ENCODE data around the gene SORBS1. TPM values are rescaled to one million over a fixed set of nuclear protein-coding genes. Genes with fewer than 3 reads are reported as not detected.

SORBS1 gene
- total and polyA plus RNA-seq, 4 donors: 33.2 to 71.3 (median 44.1) TPM

- TF ChIP-seq MAX (IDR thresholded peaks at IDR 0.05) (no peak), FOXA1 (IDR thresholded peaks at IDR 0.05) (no peak), ZBTB33 (IDR thresholded peaks at IDR 0.05) (no peak), ATF3 (IDR thresholded peaks at IDR 0.05) (no peak), FOXA2 (IDR thresholded peaks at IDR 0.05) (no peak), CTCF (IDR thresholded peaks at IDR 0.05; ENCODE audit: low read depth, low read length, missing input control) (no peak), TAF1 (conservative IDR thresholded peaks at IDR 0.05) (no peak), YY1 (IDR thresholded peaks at IDR 0.05) (no peak), NR2F2 (IDR thresholded peaks at IDR 0.05) (no peak), EGR1 (IDR thresholded peaks at IDR 0.05; ENCODE audit: low read depth in 2 of 2) (no peak), RAD21 (IDR thresholded peaks at IDR 0.05) (no peak), GABPA (IDR thresholded peaks at IDR 0.05 in 1 of 2, conservative IDR thresholded peaks at IDR 0.05 in 1 of 2) (no peak), JUND (IDR thresholded peaks at IDR 0.05) (no peak)
- H3K4me1 ChIP-seq (ENCODE audit: control insufficient read depth in 4 of 4, insufficient read depth in 4 of 4, low read length in 3 of 4): no peaks in the 10 kb centered on the region
- H3K36me3 ChIP-seq (ENCODE audit: control insufficient read depth in 4 of 4, insufficient read depth in 3 of 4, low read depth in 1 of 4, low read length in 3 of 4): no peaks in the 10 kb centered on the region
- DNase-seq (ENCODE audit: low spot score): no peak
- H3K9ac ChIP-seq (ENCODE audit: low read depth in 1 of 2, low read length in 2 of 2): no peak overlapping the region
- no peaks in the 10 kb centered on the region for H3K27me3 ChIP-seq (ENCODE audit: control insufficient read depth in 4 of 4, insufficient read depth in 4 of 4, low read length in 3 of 4)
- H3K9me3 ChIP-seq (ENCODE audit: control insufficient read depth in 4 of 4, low read length in 3 of 4): no peaks in the 10 kb centered on the region
- 84% methylated on average over 11 of the region's 11 CpGs for WGBS
- no peak overlapping the region for H3K27ac ChIP-seq (ENCODE audit: low read depth in 1 of 2, low read length in 2 of 2)
- no peak overlapping the region for H3K4me3 ChIP-seq (ENCODE audit: low read depth in 1 of 3, low read length in 3 of 3)
These were observed 13.6 kb upstream of the SORBS1 start for GRCh38 chr10:95574649-95575365.

- no peak overlapping the region for H3K4me3 ChIP-seq (ENCODE audit: low read depth in 1 of 3, low read length in 3 of 3)
- H3K9ac ChIP-seq (ENCODE audit: low read depth in 1 of 2, low read length in 2 of 2): no peak overlapping the region
- H3K27ac ChIP-seq (ENCODE audit: low read depth in 1 of 2, low read length in 2 of 2): no peak overlapping the region
- H3K9me3 ChIP-seq (ENCODE audit: control insufficient read depth in 4 of 4, low read length in 3 of 4): no peaks in the 10 kb centered on the region
- H3K27me3 ChIP-seq (ENCODE audit: control insufficient read depth in 4 of 4, insufficient read depth in 4 of 4, low read length in 3 of 4): no peaks in the 10 kb centered on the region
- no peaks in the 10 kb centered on the region for H3K4me1 ChIP-seq (ENCODE audit: control insufficient read depth in 4 of 4, insufficient read depth in 4 of 4, low read length in 3 of 4)
- no peak for DNase-seq (ENCODE audit: low spot score)
- H3K36me3 ChIP-seq (ENCODE audit: control insufficient read depth in 4 of 4, insufficient read depth in 3 of 4, low read depth in 1 of 4, low read length in 3 of 4): no peaks in the 10 kb centered on the region
- 91% methylated on average over 6 of the region's 6 CpGs for WGBS
- TF ChIP-seq YY1 (IDR thresholded peaks at IDR 0.05) (no peak), FOXA1 (IDR thresholded peaks at IDR 0.05) (no peak), TAF1 (conservative IDR thresholded peaks at IDR 0.05) (no peak), SP1 (IDR thresholded peaks at IDR 0.05) (no peak), EGR1 (IDR thresholded peaks at IDR 0.05; ENCODE audit: low read depth in 2 of 2) (no peak), RAD21 (IDR thresholded peaks at IDR 0.05) (no peak), ZBTB33 (IDR thresholded peaks at IDR 0.05) (no peak), GABPA (IDR thresholded peaks at IDR 0.05 in 1 of 2, conservative IDR thresholded peaks at IDR 0.05 in 1 of 2) (no peak), CTCF (IDR thresholded peaks at IDR 0.05; ENCODE audit: low read depth, low read length, missing input control) (no peak), REST (IDR thresholded peaks at IDR 0.05) (no peak), RXRA (IDR thresholded peaks at IDR 0.05) (no peak), ATF3 (IDR thresholded peaks at IDR 0.05) (no peak), HNF4G (IDR thresholded peaks at IDR 0.05) (no peak), FOXA2 (IDR thresholded peaks at IDR 0.05) (no peak)
These were observed 12.9 kb upstream of the SORBS1 start for GRCh38 chr10:95573964-95574604.

Measured in liver (tissue), 9 donors.